H1 (cell line): ENCODE results near the gene TRMT6. TPM values are rescaled to one million over a fixed set of nuclear protein-coding genes. Genes with fewer than 3 reads are reported as not detected.

Experiments
- CTCF ChIA-PET: fragments of 300-600 bp; sonication (Branson Sonifier 250); formaldehyde crosslinking; loops from one replicate; lab custom pipeline; 2021; ENCODE audit not compliant: partially characterized antibody; lab: Charles Lee
- POLR2A ChIA-PET: fragments of 300-600 bp; sonication (Branson Sonifier 250); formaldehyde crosslinking; loops from one replicate; lab custom pipeline; 2021; ENCODE audit warnings: inconsistent platforms; ENCODE audit not compliant: partially characterized antibody; lab: Charles Lee
- DNase-seq, 2 experiments: peaks; one replicate each; pipeline versions ENCODE4 v3.0.0 to v3.0.0-alpha.2; 2010 to 2022; ENCODE audit warnings: low spot score in 2 of 2, low read depth in 1 of 2, mixed read lengths in 1 of 2
- FAIRE-seq: peaks from 2 replicates; lab custom pipeline; 2011; peaks lifted over from hg19 to GRCh38; lab: Jason Lieb, UNC
- H2AFZ ChIP-seq: 2 replicates; pipeline ENCODE4 v1.8.1; 2012; ENCODE audit warnings: low read length, inconsistent platforms
- H2AK5ac ChIP-seq: 2 replicates; pipeline ENCODE4 v1.6.1; 2013; ENCODE audit warnings: low read depth, low read length
- H2BK120ac ChIP-seq: replicated peaks from 2 replicates; pipeline ENCODE3; 2013; ENCODE audit warnings: low read depth, low read length, inconsistent platforms
- H2BK12ac ChIP-seq: 2 replicates; pipeline ENCODE4 v1.6.1; 2013; ENCODE audit warnings: low read depth, low read length
- H2BK15ac ChIP-seq: 2 replicates; pipeline ENCODE4 v1.6.1; 2013; ENCODE audit warnings: low read length
- H2BK20ac ChIP-seq: 2 replicates; pipeline ENCODE4 v1.6.1; 2013; ENCODE audit warnings: low read length
- H2BK5ac ChIP-seq: 2 replicates; pipeline ENCODE4 v1.6.1; 2013; ENCODE audit warnings: low read depth, low read length
- H3K14ac ChIP-seq: 2 replicates; pipeline ENCODE4 v1.6.1; 2013; ENCODE audit warnings: inconsistent platforms; ENCODE audit not compliant: insufficient read length
- H3K18ac ChIP-seq: 2 replicates; pipeline ENCODE4 v1.6.1; 2013; ENCODE audit warnings: low read length; ENCODE audit errors: extremely low read depth
- H3K23ac ChIP-seq: 2 replicates; pipeline ENCODE4 v1.6.1; 2013; ENCODE audit warnings: inconsistent platforms; ENCODE audit not compliant: insufficient read length
- H3K23me2 ChIP-seq: 2 replicates; pipeline ENCODE4 v1.6.1; 2013; ENCODE audit warnings: low read depth, low read length
- H3K27ac ChIP-seq: 2 replicates; pipeline ENCODE4 v1.6.1; 2011; ENCODE audit warnings: low read depth, low read length, inconsistent platforms
- H3K27me3 ChIP-seq, 4 experiments: replicated peaks in 1 of 4; 1 replicate in 1 of 4; 2 replicates in 3 of 4; pipeline versions ENCODE4 v1.6.1 to v1.8.1; 2011 to 2013; ENCODE audit warnings: low read length in 3 of 4, mild to moderate bottlenecking in 3 of 4, inconsistent platforms in 2 of 4, mixed read lengths in 2 of 4, moderate library complexity in 1 of 4; ENCODE audit not compliant: control insufficient read depth in 3 of 4, insufficient read depth in 3 of 4; ENCODE audit errors: extremely low read depth in 1 of 4
- H3K36me3 ChIP-seq, 4 experiments: 2 replicates each; pipeline versions ENCODE4 v1.6.1 to v1.8.1; 2011 to 2013; ENCODE audit warnings: mild to moderate bottlenecking in 4 of 4, low read length in 3 of 4, moderate library complexity in 2 of 4, control low read depth in 1 of 4, inconsistent platforms in 1 of 4; ENCODE audit not compliant: insufficient read depth in 4 of 4, control insufficient read depth in 2 of 4
- H3K4ac ChIP-seq: replicated peaks from 2 replicates; pipeline ENCODE3; 2013; ENCODE audit warnings: low read length, low read depth, mixed read lengths, inconsistent platforms; ENCODE audit not compliant: insufficient read length
- H3K4me1 ChIP-seq, 4 experiments: replicated peaks in 1 of 4; 1 replicate in 1 of 4; 2 replicates in 3 of 4; pipeline versions ENCODE4 v1.6.1 to v1.8.1; 2011 to 2013; ENCODE audit warnings: low read length in 3 of 4, inconsistent platforms in 2 of 4, mixed read lengths in 1 of 4; ENCODE audit not compliant: insufficient read depth in 4 of 4, control insufficient read depth in 3 of 4
- H3K4me2 ChIP-seq, 2 experiments: 2 replicates each; pipeline versions ENCODE4 v1.6.1 to v1.8.1; 2011 to 2013; ENCODE audit warnings: low read depth in 2 of 2, low read length in 2 of 2, control low read depth in 1 of 2, inconsistent platforms in 1 of 2, mild to moderate bottlenecking in 1 of 2; ENCODE audit not compliant: insufficient read depth in 1 of 2
- H3K4me3 ChIP-seq, 4 experiments: fragments of 200-600, 300-600 bp in 1 of 4; sonication (generic), shearing (Covaris generic), sonication (Bioruptor Twin) in 1 of 4; 2 replicates each; pipeline versions ENCODE4 v1.5.1 to v1.8.1; 2011 to 2016; ENCODE audit warnings: low read length in 4 of 4, low read depth in 3 of 4, control low read depth in 2 of 4, inconsistent platforms in 2 of 4, mild to moderate bottlenecking in 2 of 4, mixed read lengths in 1 of 4, moderate library complexity in 1 of 4; ENCODE audit not compliant: insufficient read depth in 2 of 4; ENCODE audit errors: extremely low read depth in 1 of 4
- H3K56ac ChIP-seq: replicated peaks from 2 replicates; pipeline ENCODE3; 2013; ENCODE audit warnings: low read depth, mild to moderate bottlenecking, mixed read lengths, low read length, inconsistent platforms; ENCODE audit not compliant: insufficient read length
- H3K79me1 ChIP-seq: 2 replicates; pipeline ENCODE4 v1.6.1; 2013; ENCODE audit warnings: low read depth, low read length, control low read depth
- H3K79me2 ChIP-seq, 2 experiments: 2 replicates each; pipeline versions ENCODE4 v1.6.1 to v1.8.1; 2012 to 2013; ENCODE audit warnings: low read length in 2 of 2, mild to moderate bottlenecking in 2 of 2, inconsistent platforms in 1 of 2; ENCODE audit not compliant: insufficient read depth in 2 of 2, control insufficient read depth in 1 of 2
- H3K9ac ChIP-seq, 4 experiments: replicated peaks in 1 of 4; 1 replicate in 1 of 4; 2 replicates in 3 of 4; pipeline versions ENCODE4 v1.6.1 to v1.8.1; 2011 to 2013; ENCODE audit warnings: low read depth in 3 of 4, low read length in 3 of 4, control low read depth in 2 of 4, mild to moderate bottlenecking in 2 of 4, moderate library complexity in 2 of 4, inconsistent platforms in 1 of 4; ENCODE audit errors: extremely low read depth in 1 of 4
- H3K9me3 ChIP-seq, 2 experiments: 2 replicates each; pipeline versions ENCODE4 v1.6.1 to v1.8.1; 2012 to 2013; ENCODE audit warnings: mild to moderate bottlenecking in 2 of 2, moderate library complexity in 2 of 2, control low read depth in 1 of 2, inconsistent platforms in 1 of 2, low read depth in 1 of 2, low read length in 1 of 2, mixed read lengths in 1 of 2; ENCODE audit not compliant: insufficient read depth in 2 of 2
- H4K20me1 ChIP-seq, 2 experiments: replicated peaks in 1 of 2; 2 replicates each; pipeline versions ENCODE3 to v1.8.1; 2011 to 2013; ENCODE audit warnings: inconsistent platforms in 2 of 2, low read length in 2 of 2, mild to moderate bottlenecking in 1 of 2; ENCODE audit not compliant: insufficient read depth in 2 of 2, control insufficient read depth in 1 of 2
- H4K5ac ChIP-seq: 2 replicates; pipeline ENCODE4 v1.6.1; 2013; ENCODE audit warnings: low read length, low read depth, mixed read lengths, inconsistent platforms; ENCODE audit not compliant: insufficient read length
- H4K8ac ChIP-seq: 2 replicates; pipeline ENCODE4 v1.8.0; 2013; ENCODE audit warnings: mild to moderate bottlenecking, moderate library complexity, low read length, inconsistent platforms; ENCODE audit not compliant: insufficient read depth; ENCODE audit errors: extremely low read depth
- H4K91ac ChIP-seq: replicated peaks from 2 replicates; pipeline ENCODE3; 2013; ENCODE audit warnings: low read length, mixed read lengths, inconsistent platforms; ENCODE audit not compliant: insufficient read length
- WGBS, 2 experiments: shearing (Covaris generic) in 1 of 2; methylation state at CpG; one replicate each; pipeline versions ENCODE4 v1.1.6 to v1.1.7; 2013 to 2015; ENCODE audit warnings: low lambda C conversion rate in 2 of 2, mixed read lengths in 2 of 2, inconsistent platforms in 1 of 2, low coverage in 1 of 2, missing lambda C conversion rate in 1 of 2; ENCODE audit not compliant: insufficient replicate concordance in 2 of 2, insufficient coverage in 1 of 2, insufficient read length in 1 of 2; ENCODE audit errors: extremely low coverage in 1 of 2, missing lambda C conversion rate in 1 of 2; 5-methylcytosine and 5-hydroxymethylcytosine counted together
- polyA plus RNA-seq, 7 experiments: library from polyadenylated mRNA; depleted of rRNA in 3 of 7; stranded (reverse) in 5 of 7; unstranded in 2 of 7; fragments of >200 nt in 5 of 7; fragments of 200-250 nt in 2 of 7; gene quantifications; 1 replicate in 5 of 7; 2 replicates in 1 of 7; 4 replicates in 1 of 7; pipeline versions ENCODE4 v1.2.1 to v1.2.3, GENCODE V29; 2011 to 2013; ENCODE audit warnings: missing spikeins in 2 of 7, mixed read lengths in 2 of 7
- total RNA-seq: library from RNA; stranded (reverse); fragmentation: NEBNext Ultra II Directional; extraction: Animal tissue kit (Norgen Biotek cat#: 25700); gene quantifications from 2 replicates; pipeline ENCODE4 v1.2.1, GENCODE V29; 2021

TRMT6 gene
- total and polyA plus RNA-seq, 2 of the 8 experiments (the other 6 are each of a cell fraction or from before 2014, with no cell fraction given): 6.9 to 23.3 TPM

- H3K27me3 ChIP-seq: no peaks in the 10 kb centered on the region; a peak in 1 of 7 replicates
- no peak for FAIRE-seq
- H4K91ac ChIP-seq: no peak overlapping the region
- no peak overlapping the region for H3K18ac ChIP-seq
- H3K4me3 ChIP-seq: no peak overlapping the region
- no peaks in the 10 kb centered on the region for H4K20me1 ChIP-seq
- no peak overlapping the region for H3K56ac ChIP-seq
- no peaks in the 10 kb centered on the region for H3K79me2 ChIP-seq
- no peaks in the 10 kb centered on the region for H3K79me1 ChIP-seq
- no peak overlapping the region for H2BK15ac ChIP-seq
- no peaks in the 10 kb centered on the region for H3K4me1 ChIP-seq
- DNase-seq: no peak
- ChIA-PET POLR2A (no interaction called here), CTCF (no interaction called here)
- H3K27ac ChIP-seq: no peak overlapping the region
- no peak overlapping the region for H2BK120ac ChIP-seq
- H2BK20ac ChIP-seq: no peak overlapping the region
- H2BK5ac ChIP-seq: no peak overlapping the region
- no peaks in the 10 kb centered on the region for H3K23me2 ChIP-seq
- no peak overlapping the region for H3K14ac ChIP-seq
- no peak overlapping the region for H2AK5ac ChIP-seq
- no peak overlapping the region for H3K9ac ChIP-seq
- no peaks in the 10 kb centered on the region for H3K36me3 ChIP-seq
- no peak overlapping the region for H2AFZ ChIP-seq
- no peak overlapping the region for H4K8ac ChIP-seq
- no peak overlapping the region for H3K4ac ChIP-seq
- H3K4me2 ChIP-seq: no peak overlapping the region
- H3K9me3 ChIP-seq: no peaks in the 10 kb centered on the region
- no peak overlapping the region for H3K23ac ChIP-seq
- no peak overlapping the region for H4K5ac ChIP-seq
- WGBS, 2 experiments: 92% methylated on average over 10 of the region's 10 CpGs; no CpG with 5 or more reads in 1 of the 2 experiments
- H2BK12ac ChIP-seq: no peak overlapping the region
These were observed 59.4 kb downstream of the TRMT6 start for GRCh38 chr20:5890773-5891441.
